Body of pancreas (tissue), 4 donors: ENCODE results near the gene NPPA. TPM values are rescaled to one million over a fixed set of nuclear protein-coding genes. Genes with fewer than 3 reads are reported as not detected.

Source experiments
- ATAC-seq: fragments of 150-250 bp; one replicate; pipeline ENCODE4 v1.9.1; 2016
- DNase-seq, 4 donors: peaks; one replicate each; pipeline ENCODE4 v3.0.0-alpha.2; 2019
- H3K27ac ChIP-seq, 4 donors: fragments of 200-600 bp; sonication (generic); 1 replicate in 3 of 4; 2 replicates in 1 of 4; pipeline versions ENCODE4 v1.5.1 to v1.6.1; 2016 to 2019; ENCODE audit warnings: mild to moderate bottlenecking in 1 of 4, mixed read lengths in 1 of 4, moderate library complexity in 1 of 4
- H3K27me3 ChIP-seq, 2 donors: fragments of 200-600 bp; sonication (generic); one replicate each; pipeline ENCODE4 v1.6.0; 2016; ENCODE audit warnings: mild to moderate bottlenecking in 1 of 2
- H3K36me3 ChIP-seq, 2 donors: fragments of 200-600 bp; sonication (generic); replicated peaks in 1 of 2; 2 replicates each; pipeline ENCODE4 v1.5.1; 2016; ENCODE audit warnings: low read depth in 2 of 2; ENCODE audit not compliant: insufficient read depth in 1 of 2
- H3K4me1 ChIP-seq: fragments of 200-600 bp; sonication (generic); one replicate; pipeline ENCODE4 v1.6.0; 2016
- H3K4me3 ChIP-seq, 2 donors: fragments of 200-600 bp; sonication (generic); 1 replicate in 1 of 2; 2 replicates in 1 of 2; pipeline ENCODE4 v1.5.1; 2016 to 2019
- H3K9me3 ChIP-seq, 3 donors: fragments of 200-600 bp; sonication (generic); 1 replicate in 2 of 3; 2 replicates in 1 of 3; pipeline ENCODE4 v1.5.1; 2016
- POLR2A ChIP-seq, 3 donors: fragments of 450-650 bp; IDR thresholded peaks; one replicate each; pipeline ENCODE4 v1.6.1; 2016; ENCODE audit warnings: antibody characterized with exemption in 3 of 3, mild to moderate bottlenecking in 2 of 3
- WGBS, 2 donors: methylation state at CpG; one replicate each; pipeline ENCODE4 v1.1.5; 2017; 5-methylcytosine and 5-hydroxymethylcytosine counted together
- intact Hi-C: fragments of 100-400 bp; cut with DNase I; formaldehyde crosslinking; loops from one replicate; pipeline ENCODE4 v1.15.1; 2023
- total RNA-seq, 2 donors: library from RNA; depleted of rRNA; stranded (reverse); fragments of >200 nt; gene quantifications; one replicate each; pipeline ENCODE4 v1.1.0, GENCODE V29; 2016
- TF ChIP-seq, protein P1 (sequence below), 7 experiments: fragments of 450-650 bp in 4 of 7; fragments of 200-600 bp in 3 of 7; sonication (generic) in 3 of 7; IDR thresholded peaks; one replicate each; pipeline ENCODE4 v1.5.1; 2016 to 2019; ENCODE audit warnings: antibody characterized with exemption in 7 of 7

NPPA gene
- total RNA-seq, 2 donors from 2014 or later, result 25.4 TPM; not detected in 1

- intact Hi-C loops, result no loop called here
- no peaks in the 10 kb centered on the region for H3K4me1 ChIP-seq
- no peak for DNase-seq
- no peaks in the 10 kb centered on the region for H3K9me3 ChIP-seq
- H3K36me3 ChIP-seq, result peaks cover 7 to 25% of the 10 kb centered on the region in 2 donors
- no peaks in the 10 kb centered on the region for H3K27me3 ChIP-seq
- WGBS, 2 donors, result 90 to 92% methylated on average over 19 of the region's 19 CpGs
- no peak overlapping the region for H3K4me3 ChIP-seq
- H3K27ac ChIP-seq, result no peak overlapping the region
- TF ChIP-seq POLR2A (IDR thresholded peaks at IDR 0.05), result no peak
- TF ChIP-seq, protein P1, sequence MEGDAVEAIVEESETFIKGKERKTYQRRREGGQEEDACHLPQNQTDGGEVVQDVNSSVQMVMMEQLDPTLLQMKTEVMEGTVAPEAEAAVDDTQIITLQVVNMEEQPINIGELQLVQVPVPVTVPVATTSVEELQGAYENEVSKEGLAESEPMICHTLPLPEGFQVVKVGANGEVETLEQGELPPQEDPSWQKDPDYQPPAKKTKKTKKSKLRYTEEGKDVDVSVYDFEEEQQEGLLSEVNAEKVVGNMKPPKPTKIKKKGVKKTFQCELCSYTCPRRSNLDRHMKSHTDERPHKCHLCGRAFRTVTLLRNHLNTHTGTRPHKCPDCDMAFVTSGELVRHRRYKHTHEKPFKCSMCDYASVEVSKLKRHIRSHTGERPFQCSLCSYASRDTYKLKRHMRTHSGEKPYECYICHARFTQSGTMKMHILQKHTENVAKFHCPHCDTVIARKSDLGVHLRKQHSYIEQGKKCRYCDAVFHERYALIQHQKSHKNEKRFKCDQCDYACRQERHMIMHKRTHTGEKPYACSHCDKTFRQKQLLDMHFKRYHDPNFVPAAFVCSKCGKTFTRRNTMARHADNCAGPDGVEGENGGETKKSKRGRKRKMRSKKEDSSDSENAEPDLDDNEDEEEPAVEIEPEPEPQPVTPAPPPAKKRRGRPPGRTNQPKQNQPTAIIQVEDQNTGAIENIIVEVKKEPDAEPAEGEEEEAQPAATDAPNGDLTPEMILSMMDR (IDR thresholded peaks at IDR 0.05), result no peak
- no peak for ATAC-seq
These were observed 19.1 kb downstream of the NPPA start for GRCh38 chr1:11828511-11828910.

- Histone ChIP-seq H3K4me3 (no peak overlapping the region), H3K9me3 (no peaks in the 10 kb centered on the region), H3K4me1 (no peaks in the 10 kb centered on the region), H3K27ac (no peak overlapping the region), H3K36me3 (peaks cover 5 to 23% of the 10 kb centered on the region in 2 donors), H3K27me3 (no peaks in the 10 kb centered on the region)
- TF ChIP-seq, protein P1 (IDR thresholded peaks at IDR 0.05), result no peak
- TF ChIP-seq POLR2A (IDR thresholded peaks at IDR 0.05), result no peak
- ATAC-seq (no peak), DNase-seq (no peak)
- 86 to 92% methylated on average over 4 to 9 of the region's 9 CpGs for WGBS, 2 donors
- intact Hi-C loops, result no loop called here
These were observed 20.6 kb downstream of the NPPA start for GRCh38 chr1:11826946-11827345.

DNA sequence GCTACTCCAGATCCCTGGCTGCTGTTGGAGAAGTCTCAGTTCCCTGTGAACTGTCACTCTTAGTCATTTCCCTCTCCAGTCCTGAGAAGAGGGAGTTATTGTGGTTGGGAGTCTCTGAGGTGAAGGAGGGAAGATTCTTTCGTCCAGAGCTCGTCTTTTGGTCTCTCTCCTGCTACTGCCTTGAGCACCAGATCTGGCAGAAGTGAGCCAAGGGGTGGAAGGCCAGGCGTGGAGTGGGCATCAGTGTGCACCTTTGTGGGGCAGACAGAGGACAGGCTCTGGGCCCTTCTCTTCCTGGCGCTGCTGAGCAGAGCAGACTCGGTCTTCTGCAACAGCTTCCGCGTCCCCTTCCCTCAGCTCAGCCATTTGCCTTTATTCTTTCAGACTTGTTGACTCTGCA, 22.5 kb downstream of the NPPA start:
- DNase-seq, result no peak
- H3K4me3 ChIP-seq, result no peak overlapping the region
- no peak overlapping the region for H3K27ac ChIP-seq
- 90 to 93% methylated on average over 7 of the region's 7 CpGs for WGBS, 2 donors
- H3K4me1 ChIP-seq, result no peaks in the 10 kb centered on the region
- H3K27me3 ChIP-seq, result no peaks in the 10 kb centered on the region
- no peak for ATAC-seq
- H3K36me3 ChIP-seq, result peaks cover 5 to 21% of the 10 kb centered on the region in 2 donors
- TF ChIP-seq, protein P1 (IDR thresholded peaks at IDR 0.05), result no peak
- no peak for TF ChIP-seq POLR2A (IDR thresholded peaks at IDR 0.05)
- intact Hi-C loops, result no loop called here
- no peaks in the 10 kb centered on the region for H3K9me3 ChIP-seq

DNA sequence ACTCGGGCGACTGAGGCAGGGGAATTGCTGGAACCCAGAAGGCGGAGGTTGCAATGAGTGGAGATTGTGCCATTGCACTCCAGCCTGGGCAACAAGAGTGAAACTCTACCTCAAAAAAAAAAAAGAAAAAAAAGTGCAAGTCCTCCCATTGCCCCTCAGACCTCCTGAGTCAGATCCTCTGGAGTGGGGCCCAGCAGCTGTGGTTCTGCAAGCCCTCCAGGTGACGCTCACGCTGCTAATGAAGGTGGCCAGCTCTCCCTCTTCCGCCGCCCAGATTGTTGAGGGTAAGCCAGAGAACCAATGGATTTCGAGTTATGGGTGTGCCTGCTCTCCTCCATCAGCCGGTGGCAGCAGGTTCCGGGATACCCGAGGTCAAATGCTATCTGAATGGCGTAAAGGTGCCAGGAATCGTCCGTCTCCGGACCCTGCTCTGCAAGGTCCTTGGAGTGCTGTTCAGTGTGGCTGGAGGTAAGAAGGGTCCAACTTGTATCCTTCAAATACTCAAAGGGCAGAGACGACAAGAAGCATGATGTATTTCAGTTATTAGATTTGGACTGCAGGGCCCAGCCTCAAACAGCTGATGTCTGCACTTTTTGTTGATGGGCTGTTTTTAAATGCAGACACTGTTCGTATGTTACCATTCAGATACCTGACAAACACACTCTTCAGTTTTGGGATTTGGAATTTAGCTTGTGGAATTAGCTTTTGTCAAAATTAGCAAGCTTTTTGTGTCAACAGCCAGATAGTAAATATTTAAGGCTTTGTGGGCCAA, 24.0 kb downstream of the NPPA start:
- TF ChIP-seq POLR2A (IDR thresholded peaks at IDR 0.05), result no peak
- TF ChIP-seq, protein P1 (IDR thresholded peaks at IDR 0.05), result no peak
- WGBS, 2 donors, result 85 to 87% methylated on average over 16 to 17 of the region's 17 CpGs
- intact Hi-C loops, result no loop called here
- no peak overlapping the region for H3K4me3 ChIP-seq
- ATAC-seq (no peak), DNase-seq (no peak)
- H3K27me3 ChIP-seq, result no peaks in the 10 kb centered on the region
- no peaks in the 10 kb centered on the region for H3K9me3 ChIP-seq
- no peak overlapping the region for H3K27ac ChIP-seq
- H3K36me3 ChIP-seq, result peaks cover 5 to 11% of the 10 kb centered on the region in 2 donors
- H3K4me1 ChIP-seq, result no peaks in the 10 kb centered on the region

DNA sequence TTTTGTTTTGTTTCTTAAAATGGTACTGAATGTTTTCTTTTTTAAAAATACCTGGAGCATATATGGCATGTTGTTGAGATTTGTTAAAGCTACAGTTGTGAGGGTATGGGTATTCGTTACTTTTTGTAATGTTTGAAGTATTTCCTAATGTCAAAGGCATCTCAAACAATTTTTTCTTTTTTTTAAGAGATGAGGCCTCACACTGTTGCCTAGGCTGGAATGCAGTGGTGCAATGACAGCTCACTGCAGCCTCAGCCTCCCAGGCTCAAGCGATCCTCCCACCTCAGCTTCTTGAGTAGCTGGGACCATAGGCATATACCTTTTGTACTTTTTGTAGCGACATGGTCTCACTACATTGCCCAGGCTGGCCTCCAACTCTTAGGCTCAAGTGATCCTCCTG, 25.5 kb downstream of the NPPA start:
- Histone ChIP-seq H3K4me1 (no peaks in the 10 kb centered on the region), H3K9me3 (no peaks in the 10 kb centered on the region), H3K27me3 (no peaks in the 10 kb centered on the region), H3K27ac (no peak overlapping the region), H3K4me3 (no peak overlapping the region), H3K36me3 (peaks cover 0 to 7% of the 10 kb centered on the region in 2 donors)
- intact Hi-C loops, result no loop called here
- WGBS, 2 donors, result 85 to 89% methylated on average over 3 of the region's 3 CpGs
- TF ChIP-seq, protein P1 (IDR thresholded peaks at IDR 0.05), result no peak
- TF ChIP-seq POLR2A (IDR thresholded peaks at IDR 0.05), result no peak
- ATAC-seq, result no peak
- no peak for DNase-seq
